AG09309 (cell line): ENCODE measurements around the gene GBX1.

Source experiments
- DNase-seq: peaks from one replicate; pipeline ENCODE4 v3.0.0-alpha.2; 2010; ENCODE audit warnings: low read depth
- H3K4me3 ChIP-seq: 2 replicates; pipeline ENCODE4 v1.5.1; 2011; ENCODE audit warnings: mild to moderate bottlenecking, low read depth, low read length, moderate library complexity; ENCODE audit not compliant: control insufficient read depth
- CTCF ChIP-seq: IDR thresholded peaks from 2 replicates; pipeline ENCODE4 v1.5.1; 2011; ENCODE audit warnings: mild to moderate bottlenecking, low read depth, low read length, inconsistent platforms; ENCODE audit not compliant: insufficient read depth, control insufficient read depth; ENCODE audit errors: missing control alignments

Gene GBX1

DNA sequence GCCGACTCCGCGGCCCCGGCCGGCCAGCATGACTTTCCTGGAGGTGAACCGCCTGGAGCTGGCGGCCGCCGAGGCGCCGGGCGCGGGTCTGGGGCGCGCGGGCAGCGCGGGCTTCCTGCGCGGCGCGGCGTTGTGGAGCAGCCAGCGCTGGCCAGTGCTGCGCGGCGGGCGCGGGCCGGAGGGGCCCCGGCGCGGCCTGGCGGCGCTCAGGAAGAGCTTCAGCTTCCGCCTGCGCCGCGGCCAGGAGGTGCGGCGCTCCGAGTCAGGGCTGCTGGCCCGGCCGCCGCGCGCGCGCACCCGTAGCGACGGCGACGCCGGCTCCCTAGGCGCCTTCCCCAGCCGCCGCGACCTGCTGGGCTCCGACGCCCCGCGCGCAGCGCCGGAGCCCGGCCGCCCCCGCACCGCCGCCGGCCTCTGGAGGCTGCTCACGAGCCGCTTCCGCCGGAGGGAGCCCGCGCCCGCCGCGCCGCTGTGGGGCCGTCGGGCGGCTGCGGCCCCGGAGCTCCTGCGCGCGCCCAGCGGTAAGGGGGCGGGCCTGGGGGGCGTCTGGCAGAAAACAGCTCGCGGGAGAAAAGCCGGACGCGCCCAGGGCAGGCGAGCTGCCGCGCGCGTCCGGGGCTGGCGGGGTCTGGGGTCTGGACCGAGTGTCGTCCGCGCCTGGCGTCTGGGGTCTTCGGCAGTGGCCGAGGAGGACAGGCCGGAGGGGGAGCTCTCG lies 52.2 kb downstream of the GBX1 start:
- DNase-seq = no peak
- H3K4me3 ChIP-seq = no peak overlapping the region; the same call in 1 of the 2 replicates
- no peak for TF ChIP-seq CTCF

GRCh38 chr7:151114151-151115090 lies 53.1 kb downstream of the GBX1 start:
- no peak for TF ChIP-seq CTCF
- peak; percentile 5 for DNase-seq
- no peak overlapping the region for H3K4me3 ChIP-seq

- no peak overlapping the region for H3K4me3 ChIP-seq
- TF ChIP-seq CTCF = peak; percentile 15
Measured at GRCh38 chr7:151113344-151114150, 53.9 kb downstream of the GBX1 start.

GRCh38 chr7:151110941-151111645 lies 56.4 kb downstream of the GBX1 start:
- DNase-seq = no peak

More at GRCh38 chr7:151113344-151114150, 53.9 kb downstream of the GBX1 start:
- DNase-seq = peak; percentile 35

DNA sequence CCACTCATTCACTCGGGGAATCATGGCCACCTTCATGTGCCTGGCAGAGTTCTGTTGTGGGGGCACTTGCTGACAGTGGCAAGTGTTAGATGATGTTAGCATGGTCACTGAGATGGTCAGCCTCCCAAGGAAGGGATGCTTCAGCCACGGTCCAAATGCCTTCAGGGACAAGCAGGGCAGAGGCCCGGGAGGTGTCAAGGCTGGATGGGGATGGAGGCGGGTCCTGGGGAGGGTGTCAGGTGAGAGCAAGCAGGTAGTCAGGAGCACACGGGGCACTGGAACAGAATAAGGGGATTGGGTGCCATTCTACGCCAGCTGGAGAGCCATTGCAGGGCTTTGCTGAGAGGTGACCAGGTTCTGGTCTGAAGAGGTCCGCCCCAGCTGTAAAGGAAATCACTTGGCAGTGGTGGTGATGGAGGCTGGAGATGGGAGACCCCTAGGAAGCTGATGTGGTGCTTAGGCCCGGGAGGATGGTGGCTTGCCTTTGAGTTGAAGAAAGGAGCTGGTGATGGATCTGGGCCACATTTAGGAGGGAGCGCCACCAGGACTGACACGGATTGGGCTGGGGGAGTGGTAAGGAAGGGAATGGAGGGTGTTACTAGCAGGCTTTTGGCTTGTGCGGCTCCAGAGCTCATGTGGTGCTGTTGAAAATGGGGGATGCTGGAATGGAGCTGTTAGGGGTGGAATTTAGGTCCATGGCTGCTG lies 57.1 kb downstream of the GBX1 start:
- no peak overlapping the region for H3K4me3 ChIP-seq
- DNase-seq = no peak
- TF ChIP-seq CTCF = no peak

More at GRCh38 chr7:151110941-151111645, 56.4 kb downstream of the GBX1 start:
- peak; percentile 95 for TF ChIP-seq CTCF
- no peak overlapping the region for H3K4me3 ChIP-seq
